ENCODE measurements around the gene CAMK1D.

Gene CAMK1D

DNA sequence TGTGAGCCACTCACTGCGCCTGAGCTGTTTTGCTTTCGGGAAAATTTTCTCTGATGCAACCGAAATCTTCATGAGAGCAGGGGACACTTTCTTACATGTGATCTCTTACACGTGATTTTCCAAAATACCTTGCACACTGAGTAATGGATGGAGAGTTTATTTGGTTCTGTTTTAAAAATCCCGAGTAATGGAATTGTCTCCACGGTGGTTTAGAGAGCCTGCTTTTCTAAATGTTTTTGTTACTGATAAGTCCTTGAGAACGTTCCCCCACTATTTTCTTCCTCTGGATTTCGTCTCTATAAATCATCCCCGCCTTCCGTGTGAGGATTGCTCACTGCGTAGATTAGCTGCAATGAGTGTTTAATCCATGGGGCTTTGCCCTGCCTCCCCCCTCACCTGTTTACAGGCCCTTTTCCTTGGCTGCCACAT lies 25.7 kb downstream of the CAMK1D start:
- Histone ChIP-seq H3K4me3 (ENCODE audit: low read depth, low read length) (no peak overlapping the region), H3K4me1 (ENCODE audit: control insufficient read depth, insufficient read depth, low read length) (no peaks in the 10 kb centered on the region), H3K9ac (ENCODE audit: low read depth, low read length) (no peak overlapping the region), H3K27ac (ENCODE audit: low read depth, low read length) (no peak overlapping the region), H3K9me3 (ENCODE audit: control insufficient read depth, insufficient read depth, low read length) (no peaks in the 10 kb centered on the region), H3K27me3 (ENCODE audit: control insufficient read depth, insufficient read depth, low read length) (no peaks in the 10 kb centered on the region), H3K36me3 (ENCODE audit: control insufficient read depth, insufficient read depth, low read length) (no peaks in the 10 kb centered on the region)

DNA sequence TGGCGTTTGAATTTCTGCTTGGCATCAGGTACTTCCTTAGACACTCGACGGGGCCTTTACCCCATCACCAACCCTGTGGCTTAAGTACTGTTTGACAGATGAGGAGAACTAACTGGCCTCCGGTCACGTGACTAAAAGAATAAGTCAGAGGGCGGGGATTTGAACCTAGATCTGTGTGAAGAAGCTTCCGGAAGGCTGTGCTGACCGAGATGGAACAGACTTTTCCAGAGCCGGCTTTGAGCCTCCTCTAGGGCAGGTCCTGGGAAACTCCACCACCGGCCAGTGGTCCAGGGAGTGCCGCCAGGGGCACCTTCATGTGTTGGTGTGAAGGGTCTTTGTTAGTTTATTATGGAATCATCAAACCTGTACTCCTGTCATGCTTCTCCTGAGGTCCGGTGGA lies 26.9 kb downstream of the CAMK1D start:
- Histone ChIP-seq H3K36me3 (ENCODE audit: control insufficient read depth, insufficient read depth, low read length) (no peaks in the 10 kb centered on the region), H3K9ac (ENCODE audit: low read depth, low read length) (no peak overlapping the region), H3K9me3 (ENCODE audit: control insufficient read depth, insufficient read depth, low read length) (no peaks in the 10 kb centered on the region), H3K4me1 (ENCODE audit: control insufficient read depth, insufficient read depth, low read length) (no peaks in the 10 kb centered on the region), H3K4me3 (ENCODE audit: low read depth, low read length) (no peak overlapping the region), H3K27me3 (ENCODE audit: control insufficient read depth, insufficient read depth, low read length) (no peaks in the 10 kb centered on the region), H3K27ac (ENCODE audit: low read depth, low read length) (no peak overlapping the region)

DNA sequence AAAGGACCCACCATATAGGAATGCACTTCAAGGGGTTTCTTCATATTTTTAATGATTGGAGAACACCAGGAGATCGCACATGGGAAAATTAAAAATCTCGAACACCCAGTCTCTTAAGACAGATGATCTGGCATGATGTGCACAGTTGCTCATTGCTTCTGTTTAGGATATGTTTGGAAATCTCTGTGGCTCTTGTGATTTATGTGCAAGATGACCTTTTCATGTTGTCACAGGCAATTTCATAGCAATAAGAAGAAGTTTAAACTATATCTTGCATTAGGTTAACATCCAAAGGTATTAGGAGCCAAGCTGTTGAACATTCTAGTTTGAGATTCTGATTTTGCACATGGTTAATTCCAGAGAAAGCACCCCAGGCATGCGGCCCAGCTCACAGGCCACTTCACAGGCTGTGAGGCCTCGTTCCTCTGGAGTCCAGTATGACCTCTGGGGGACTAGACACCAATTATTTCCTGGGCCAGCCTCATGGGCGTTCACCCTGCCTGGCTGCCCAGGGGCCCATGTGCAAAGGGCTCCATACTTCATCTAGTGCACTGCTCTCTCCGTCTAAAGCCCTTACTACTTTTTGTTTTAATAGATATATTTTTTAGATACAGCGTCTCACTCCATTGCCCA lies 28.4 kb downstream of the CAMK1D start:
- Histone ChIP-seq H3K27me3 (ENCODE audit: control insufficient read depth, insufficient read depth, low read length) (no peaks in the 10 kb centered on the region), H3K36me3 (ENCODE audit: control insufficient read depth, insufficient read depth, low read length) (no peaks in the 10 kb centered on the region), H3K4me3 (ENCODE audit: low read depth, low read length) (no peak overlapping the region), H3K27ac (ENCODE audit: low read depth, low read length) (no peak overlapping the region), H3K4me1 (ENCODE audit: control insufficient read depth, insufficient read depth, low read length) (no peaks in the 10 kb centered on the region), H3K9me3 (ENCODE audit: control insufficient read depth, insufficient read depth, low read length) (no peaks in the 10 kb centered on the region), H3K9ac (ENCODE audit: low read depth, low read length) (no peak overlapping the region)

DNA sequence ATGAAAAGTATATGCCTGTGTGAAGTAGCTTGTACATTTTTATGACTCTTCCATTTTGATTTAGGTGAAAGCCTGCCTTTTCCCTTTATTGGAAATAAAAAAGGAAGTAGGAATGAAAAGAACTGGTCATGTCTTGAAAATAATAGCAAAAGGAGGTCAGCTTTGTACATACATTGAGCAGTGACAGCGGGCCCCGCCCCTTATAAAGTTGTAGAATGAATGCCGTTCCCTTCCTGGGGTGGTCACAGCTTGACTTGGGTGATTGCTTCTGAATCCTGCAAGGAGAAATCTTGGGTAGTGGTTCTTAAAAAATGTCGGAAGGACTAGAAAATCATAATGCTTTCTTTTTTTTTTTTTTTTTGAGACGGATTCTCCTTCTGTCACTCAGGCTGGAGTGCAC lies 31.7 kb downstream of the CAMK1D start:
- Histone ChIP-seq H3K9me3 (ENCODE audit: control insufficient read depth, insufficient read depth, low read length) (no peaks in the 10 kb centered on the region), H3K4me3 (ENCODE audit: low read depth, low read length) (no peak overlapping the region), H3K36me3 (ENCODE audit: control insufficient read depth, insufficient read depth, low read length) (no peaks in the 10 kb centered on the region), H3K27me3 (ENCODE audit: control insufficient read depth, insufficient read depth, low read length) (no peaks in the 10 kb centered on the region), H3K9ac (ENCODE audit: low read depth, low read length) (no peak overlapping the region), H3K4me1 (ENCODE audit: control insufficient read depth, insufficient read depth, low read length) (no peaks in the 10 kb centered on the region), H3K27ac (ENCODE audit: low read depth, low read length) (no peak overlapping the region)

DNA sequence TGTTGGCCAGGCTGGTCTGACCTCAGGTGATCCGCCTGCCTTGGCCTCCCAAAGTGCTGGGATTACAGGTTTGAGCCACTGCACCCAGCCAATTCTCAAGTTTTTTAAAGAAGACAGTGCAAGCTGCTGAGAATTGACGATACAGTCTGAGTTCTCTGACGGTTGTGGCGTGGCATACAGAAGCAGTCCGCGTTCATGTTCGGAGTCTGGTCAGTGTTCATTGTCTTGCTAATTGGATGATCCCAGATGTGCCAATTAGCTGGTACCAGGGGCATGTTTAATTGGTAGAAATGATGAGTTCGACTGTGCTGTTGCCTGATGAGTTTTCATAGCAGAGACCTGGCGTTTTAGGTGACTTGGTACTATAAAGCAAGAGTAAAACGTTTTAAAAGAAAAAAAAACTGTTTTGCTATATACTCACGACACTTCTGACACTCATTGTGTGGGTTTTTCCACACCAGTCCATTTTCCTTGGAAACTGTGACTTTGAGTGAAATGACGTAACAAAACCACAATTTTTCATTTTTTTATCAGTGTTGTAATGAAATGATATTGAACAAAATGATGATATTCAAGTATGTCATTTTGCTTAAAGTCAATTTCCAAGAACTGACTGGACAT lies 32.3 kb downstream of the CAMK1D start:
- Histone ChIP-seq H3K9me3 (ENCODE audit: control insufficient read depth, insufficient read depth, low read length) (no peaks in the 10 kb centered on the region), H3K9ac (ENCODE audit: low read depth, low read length) (no peak overlapping the region), H3K4me1 (ENCODE audit: control insufficient read depth, insufficient read depth, low read length) (no peaks in the 10 kb centered on the region), H3K4me3 (ENCODE audit: low read depth, low read length) (no peak overlapping the region), H3K36me3 (ENCODE audit: control insufficient read depth, insufficient read depth, low read length) (no peaks in the 10 kb centered on the region), H3K27ac (ENCODE audit: low read depth, low read length) (no peak overlapping the region), H3K27me3 (ENCODE audit: control insufficient read depth, insufficient read depth, low read length) (no peaks in the 10 kb centered on the region)

DNA sequence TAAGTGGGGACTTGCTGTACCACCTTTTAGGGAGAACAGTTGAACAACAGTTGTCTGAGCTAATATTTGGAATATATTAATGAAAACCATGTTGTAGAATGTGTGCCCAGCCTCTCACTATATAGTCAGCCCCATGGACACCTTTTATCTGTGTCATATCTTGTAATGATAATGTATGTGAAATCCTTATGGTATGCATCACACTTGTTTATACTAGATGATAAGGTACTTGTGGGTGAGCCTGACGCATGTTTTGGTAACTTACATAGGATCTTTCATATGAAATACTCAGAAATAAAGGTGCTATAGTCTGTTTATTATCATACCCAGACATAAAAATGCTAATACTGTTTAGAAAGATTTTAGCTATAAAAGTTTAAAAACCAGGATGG lies 32.8 kb downstream of the CAMK1D start:
- H3K4me1 ChIP-seq (ENCODE audit: control insufficient read depth, insufficient read depth, low read length) = no peaks in the 10 kb centered on the region
- H3K9ac ChIP-seq (ENCODE audit: low read depth, low read length) = no peak overlapping the region
- no peaks in the 10 kb centered on the region for H3K36me3 ChIP-seq (ENCODE audit: control insufficient read depth, insufficient read depth, low read length)
- H3K9me3 ChIP-seq (ENCODE audit: control insufficient read depth, insufficient read depth, low read length) = no peaks in the 10 kb centered on the region
- H3K27me3 ChIP-seq (ENCODE audit: control insufficient read depth, insufficient read depth, low read length) = no peaks in the 10 kb centered on the region
- no peak overlapping the region for H3K4me3 ChIP-seq (ENCODE audit: low read depth, low read length)
- H3K27ac ChIP-seq (ENCODE audit: low read depth, low read length) = no peak overlapping the region

DNA sequence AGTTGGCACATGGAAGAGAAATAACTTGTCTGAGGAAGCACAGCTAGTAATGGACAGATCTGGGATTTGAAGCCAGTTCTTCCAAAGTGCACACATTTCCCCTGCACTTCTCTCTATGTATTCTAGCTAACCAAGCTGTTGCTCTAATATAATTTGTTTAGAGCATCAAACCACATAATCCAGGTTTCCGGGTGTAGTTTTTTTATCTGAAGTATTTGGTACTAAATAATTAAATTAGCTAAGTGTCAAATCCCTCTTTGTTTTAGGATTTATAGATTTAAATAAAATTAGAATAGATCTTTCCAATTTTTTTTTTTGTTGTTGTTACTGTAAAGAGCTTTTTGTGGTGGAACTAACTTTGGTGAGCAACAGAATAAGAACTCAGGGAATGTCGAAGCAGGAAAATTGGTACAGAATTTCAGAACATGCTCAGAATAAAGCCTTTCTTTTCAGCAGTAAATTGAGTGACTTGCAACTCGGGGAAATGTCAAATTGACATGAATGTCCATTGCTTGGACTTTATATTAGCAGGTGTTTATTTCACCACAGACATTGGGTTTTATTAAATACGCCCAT lies 33.7 kb downstream of the CAMK1D start:
- H3K27me3 ChIP-seq (ENCODE audit: control insufficient read depth, insufficient read depth, low read length) = no peaks in the 10 kb centered on the region
- H3K9me3 ChIP-seq (ENCODE audit: control insufficient read depth, insufficient read depth, low read length) = no peaks in the 10 kb centered on the region
- H3K4me1 ChIP-seq (ENCODE audit: control insufficient read depth, insufficient read depth, low read length) = no peaks in the 10 kb centered on the region
- H3K36me3 ChIP-seq (ENCODE audit: control insufficient read depth, insufficient read depth, low read length) = no peaks in the 10 kb centered on the region
- H3K27ac ChIP-seq (ENCODE audit: low read depth, low read length) = no peak overlapping the region
- no peak overlapping the region for H3K9ac ChIP-seq (ENCODE audit: low read depth, low read length)
- H3K4me3 ChIP-seq (ENCODE audit: low read depth, low read length) = no peak overlapping the region

DNA sequence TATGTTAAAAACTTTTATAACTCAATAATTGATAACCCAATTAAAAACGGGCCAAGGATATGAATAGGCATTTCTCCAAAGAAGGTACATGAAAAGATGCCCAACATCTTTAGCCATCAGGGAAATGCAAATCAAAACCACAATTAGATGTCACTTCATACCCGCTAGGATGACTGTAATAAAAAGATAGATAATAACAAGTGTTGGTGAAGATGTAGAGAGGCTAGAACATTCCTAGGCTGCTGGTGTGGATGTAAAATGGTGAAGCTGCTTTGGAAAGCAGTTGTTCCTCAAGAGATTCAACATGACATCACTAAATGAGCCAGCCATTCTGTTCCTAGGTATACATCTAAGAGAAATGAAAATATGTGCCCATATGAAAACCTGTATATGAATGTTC lies 35.6 kb downstream of the CAMK1D start:
- no peak overlapping the region for H3K27ac ChIP-seq (ENCODE audit: low read depth, low read length)
- no peaks in the 10 kb centered on the region for H3K9me3 ChIP-seq (ENCODE audit: control insufficient read depth, insufficient read depth, low read length)
- H3K4me3 ChIP-seq (ENCODE audit: low read depth, low read length) = no peak overlapping the region
- no peaks in the 10 kb centered on the region for H3K4me1 ChIP-seq (ENCODE audit: control insufficient read depth, insufficient read depth, low read length)
- H3K36me3 ChIP-seq (ENCODE audit: control insufficient read depth, insufficient read depth, low read length) = no peaks in the 10 kb centered on the region
- H3K27me3 ChIP-seq (ENCODE audit: control insufficient read depth, insufficient read depth, low read length) = no peaks in the 10 kb centered on the region
- no peak overlapping the region for H3K9ac ChIP-seq (ENCODE audit: low read depth, low read length)

DNA sequence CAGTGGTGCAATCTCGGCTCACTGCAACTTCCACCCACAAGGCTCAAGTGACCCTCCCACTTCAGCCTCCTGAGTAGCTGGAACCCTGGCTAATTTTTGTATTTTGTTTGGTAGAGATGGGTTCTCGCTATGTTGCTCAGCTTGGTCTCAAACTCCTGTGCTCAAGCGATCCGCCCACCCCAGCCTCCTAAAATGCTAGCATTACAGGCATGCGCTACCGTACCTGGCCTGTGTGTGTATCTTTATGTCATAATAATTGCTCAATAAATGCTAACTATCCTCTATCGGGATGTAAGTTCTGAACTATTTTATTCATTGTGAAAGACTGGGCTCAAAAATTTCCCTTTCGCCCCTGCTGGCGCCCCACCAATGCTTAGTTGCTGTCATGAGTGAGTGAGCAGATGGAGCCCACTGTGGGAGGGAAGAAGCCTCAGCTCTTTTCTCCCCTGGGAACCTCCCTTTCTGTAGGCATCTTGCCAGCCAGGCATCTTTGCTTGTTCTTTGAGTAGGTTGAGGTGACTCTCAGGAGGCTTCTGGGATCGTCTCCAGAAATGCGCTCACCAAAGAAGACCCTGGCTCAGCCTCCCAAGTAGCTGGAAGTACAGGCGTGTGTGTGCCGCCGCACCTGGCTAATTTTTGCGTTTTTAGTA lies 38.3 kb downstream of the CAMK1D start:
- peaks cover 6% of the 10 kb centered on the region; the same call in 1 of the 2 replicates for H3K4me1 ChIP-seq (ENCODE audit: control insufficient read depth, insufficient read depth, low read length)
- H3K4me3 ChIP-seq (ENCODE audit: low read depth, low read length) = no peak overlapping the region

DNA sequence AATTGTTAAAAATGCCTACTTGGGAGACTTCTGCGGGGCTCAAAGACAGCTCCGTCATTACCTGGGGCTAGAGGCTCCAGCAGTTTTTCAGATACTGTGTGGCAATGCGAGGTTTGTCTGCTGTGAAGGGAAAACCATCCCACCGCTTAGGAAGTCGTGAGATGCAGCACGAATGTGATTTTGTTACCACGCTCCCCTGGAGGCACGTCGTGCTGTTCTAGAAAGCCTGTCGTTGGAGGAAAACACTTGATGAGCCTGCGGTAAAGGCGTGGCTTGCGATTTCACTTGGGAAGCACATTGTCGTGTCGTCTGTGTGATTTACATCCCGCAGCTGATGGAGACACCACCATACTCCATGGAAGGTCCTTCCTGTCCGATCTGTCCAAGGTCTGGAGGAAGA lies 39.3 kb downstream of the CAMK1D start:
- Histone ChIP-seq H3K9ac (ENCODE audit: low read depth, low read length) (no peak overlapping the region), H3K27ac (ENCODE audit: low read depth, low read length) (no peak overlapping the region), H3K4me1 (ENCODE audit: control insufficient read depth, insufficient read depth, low read length) (peaks cover 6% of the 10 kb centered on the region; the same call in 1 of the 2 replicates), H3K9me3 (ENCODE audit: control insufficient read depth, insufficient read depth, low read length) (no peaks in the 10 kb centered on the region), H3K27me3 (ENCODE audit: control insufficient read depth, insufficient read depth, low read length) (no peaks in the 10 kb centered on the region), H3K4me3 (ENCODE audit: low read depth, low read length) (no peak overlapping the region), H3K36me3 (ENCODE audit: control insufficient read depth, insufficient read depth, low read length) (no peaks in the 10 kb centered on the region)

More for the DNA sequence above, 38.3 kb downstream of the CAMK1D start:
- H3K27ac ChIP-seq (ENCODE audit: low read depth, low read length) = no peak overlapping the region
- no peaks in the 10 kb centered on the region for H3K9me3 ChIP-seq (ENCODE audit: control insufficient read depth, insufficient read depth, low read length)
- no peaks in the 10 kb centered on the region for H3K27me3 ChIP-seq (ENCODE audit: control insufficient read depth, insufficient read depth, low read length)
- H3K36me3 ChIP-seq (ENCODE audit: control insufficient read depth, insufficient read depth, low read length) = no peaks in the 10 kb centered on the region
- H3K9ac ChIP-seq (ENCODE audit: low read depth, low read length) = no peak overlapping the region

DNA sequence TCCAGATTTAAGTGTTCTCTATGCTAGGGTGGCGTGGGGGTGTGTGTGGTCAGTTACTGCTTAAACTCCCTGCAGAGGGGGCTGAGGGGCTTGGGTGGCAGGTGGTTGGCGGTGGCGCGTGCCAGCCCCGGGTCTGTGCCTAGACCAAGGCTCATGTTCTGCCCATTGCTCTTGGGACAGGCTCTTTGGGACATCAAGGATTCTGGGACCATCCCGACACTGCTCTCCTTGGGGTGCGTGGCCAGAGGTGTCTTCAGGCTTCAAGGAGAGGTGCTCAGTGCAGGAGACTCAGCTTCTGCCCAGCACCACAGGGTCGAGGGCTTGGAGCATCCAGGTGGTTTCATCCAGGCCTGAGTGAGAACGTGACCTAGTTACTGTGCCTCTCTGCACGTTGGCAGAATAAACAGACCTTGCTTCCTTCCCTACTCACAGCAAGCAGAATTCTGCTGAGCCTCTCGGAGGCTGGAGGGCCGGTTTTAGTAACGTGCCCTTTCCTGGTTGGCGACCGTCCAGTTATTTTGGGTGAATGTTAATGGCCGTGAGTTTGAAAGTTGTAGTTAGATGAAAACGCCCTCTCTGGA lies 39.9 kb downstream of the CAMK1D start:
- Histone ChIP-seq H3K9me3 (ENCODE audit: control insufficient read depth, insufficient read depth, low read length) (no peaks in the 10 kb centered on the region), H3K4me1 (ENCODE audit: control insufficient read depth, insufficient read depth, low read length) (peaks cover 6% of the 10 kb centered on the region; the same call in 1 of the 2 replicates), H3K27ac (ENCODE audit: low read depth, low read length) (no peak overlapping the region), H3K9ac (ENCODE audit: low read depth, low read length) (no peak overlapping the region), H3K27me3 (ENCODE audit: control insufficient read depth, insufficient read depth, low read length) (no peaks in the 10 kb centered on the region), H3K36me3 (ENCODE audit: control insufficient read depth, insufficient read depth, low read length) (no peaks in the 10 kb centered on the region), H3K4me3 (ENCODE audit: low read depth, low read length) (no peak overlapping the region)

Data from HUES48 (cell line).